GM18858 (cell line): ENCODE measurements around the gene ZNF485.

Experiments used
- ATAC-seq: cut with Tn5 transposase; IDR thresholded peaks from one replicate; pipeline ENCODE4 v1.9.1; 2021; ENCODE audit not compliant: unreplicated experiment

ZNF485 gene

DNA sequence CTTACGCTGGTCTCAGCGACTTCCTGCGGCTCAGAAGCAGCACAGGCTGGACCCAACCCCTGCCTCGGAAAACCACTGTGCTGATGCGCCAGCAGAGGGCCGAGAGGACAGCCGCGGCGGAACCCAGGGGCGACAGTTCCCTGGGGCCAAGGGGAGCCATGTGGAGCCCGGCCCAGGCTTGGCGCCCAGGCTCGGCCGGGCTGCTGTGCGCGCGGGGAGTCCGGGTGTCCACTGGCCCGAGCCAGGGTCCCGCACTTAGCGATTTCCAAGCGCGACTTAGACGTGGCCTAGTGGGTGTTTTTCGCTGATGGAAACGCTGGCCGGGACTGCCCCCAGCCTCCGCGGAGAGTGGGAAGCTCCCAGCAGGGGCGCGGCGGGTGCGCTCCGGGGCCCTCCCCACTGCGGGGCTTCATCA, 61.1 kb downstream of the ZNF485 start:
- no peak for ATAC-seq
